ENCODE data around the gene DCXR.
A peak's percentile ranks its signal among the peaks of the same experiment; 100 is the strongest.
"Not testable (repeated sequence)": the region's sequence is repeated elsewhere in the genome, so short reads cannot be mapped to it uniquely, and the experiment has no call there.

DCXR gene

DNA sequence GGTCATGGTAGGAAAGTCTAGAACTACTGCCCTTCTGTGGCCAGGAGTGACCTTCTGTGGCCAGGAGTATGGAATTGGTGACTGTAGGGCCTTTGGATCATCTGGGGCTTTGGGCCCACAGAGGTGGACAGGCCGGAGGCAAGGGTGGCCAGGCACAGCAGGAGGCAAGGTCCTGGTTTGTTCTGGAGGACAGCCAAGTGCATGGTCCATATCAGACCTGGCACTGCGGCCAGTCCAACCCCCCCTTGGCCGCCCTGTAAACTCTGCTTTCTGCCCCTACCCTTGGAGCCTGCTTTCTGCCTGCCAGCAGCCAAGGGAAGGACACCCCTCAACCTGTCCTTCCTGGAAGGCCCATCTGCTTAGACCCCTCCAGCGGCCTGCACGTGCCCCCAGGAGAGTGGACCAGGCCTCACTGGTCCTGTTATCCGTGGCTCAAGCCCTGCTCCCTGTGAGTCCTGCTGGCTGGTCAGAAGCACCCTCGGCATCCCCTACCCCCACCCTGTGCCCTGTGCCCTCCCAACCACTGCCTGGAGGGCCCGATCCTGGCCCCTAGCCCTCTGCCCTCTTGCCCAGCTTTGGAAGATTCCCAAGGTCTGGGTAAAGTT is 2.3 kb upstream of the DCXR start:
- DNase-seq (ENCODE audit: low spot score): no peak

DNA sequence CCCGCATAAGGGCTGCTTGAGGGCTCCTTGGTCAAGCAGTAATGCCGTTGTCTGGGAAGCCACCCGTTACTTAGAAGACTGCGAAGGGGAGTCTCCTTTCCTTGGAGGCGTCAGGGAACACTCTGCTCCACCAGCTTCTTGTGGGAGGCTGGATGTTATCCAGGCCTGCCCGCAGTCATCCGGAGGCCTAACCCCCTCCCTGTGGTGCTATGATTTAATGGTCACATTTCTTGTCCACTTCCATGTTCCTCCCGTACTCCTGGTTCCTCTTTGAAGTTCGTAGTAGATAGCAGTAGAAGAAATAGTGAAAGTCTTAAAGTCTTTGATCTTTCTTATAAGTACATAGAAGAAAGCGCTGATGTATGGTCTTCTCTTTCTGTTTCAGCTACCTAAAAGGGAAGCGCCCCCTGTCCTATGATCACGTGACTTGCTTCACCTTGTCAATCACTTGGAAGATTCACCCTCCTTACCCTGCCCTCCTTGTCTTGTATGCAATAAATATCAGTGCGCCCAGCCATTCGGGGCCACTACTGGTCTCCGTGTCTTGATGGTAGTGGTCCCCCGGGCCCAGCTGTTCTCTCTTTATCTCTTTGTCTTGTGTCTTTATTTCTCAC is 1.4 kb upstream of the DCXR start:
- DNase-seq (ENCODE audit: low spot score): not testable (repeated sequence)

DNA sequence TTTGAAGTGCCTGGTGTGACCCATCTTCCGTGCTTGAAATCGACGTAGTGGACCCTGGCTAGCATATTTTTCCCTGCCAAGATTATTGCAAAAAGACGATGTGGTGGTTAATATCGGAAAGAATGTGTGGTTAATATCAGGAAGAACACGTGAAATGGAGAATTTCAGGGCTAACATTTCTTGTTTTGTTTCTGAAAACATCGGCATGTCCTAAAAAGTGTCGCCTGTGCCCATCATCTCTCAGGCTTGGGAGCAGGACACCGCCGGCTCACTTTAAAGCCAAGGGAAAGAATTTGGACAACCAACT is 345 bp upstream of the DCXR start:
- DNase-seq (ENCODE audit: low spot score): no peak

DNA sequence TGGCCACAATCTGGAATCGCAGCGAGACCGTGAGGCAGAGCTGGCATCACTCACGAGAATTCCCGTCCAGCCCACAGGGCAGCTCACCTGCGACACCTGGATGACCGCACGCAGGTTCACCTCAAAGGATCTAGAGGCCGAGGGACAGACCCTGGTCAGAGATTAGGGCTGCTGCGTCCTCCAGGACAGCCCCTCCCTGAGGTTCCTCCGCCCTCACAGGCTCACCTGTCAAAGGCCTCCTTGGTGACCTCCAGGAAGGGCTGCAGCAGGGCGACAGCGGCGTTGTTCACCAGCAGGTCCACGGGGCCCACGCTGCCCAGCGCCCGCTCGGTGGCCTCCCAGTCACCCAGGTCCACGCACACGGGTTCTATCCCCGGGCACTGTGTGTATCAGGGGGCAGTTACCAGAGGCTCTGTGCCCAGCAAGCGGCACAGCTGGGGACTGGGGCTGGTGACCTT is 834 bp downstream of the DCXR start:
- DNase-seq (ENCODE audit: low spot score): no peak

DNA sequence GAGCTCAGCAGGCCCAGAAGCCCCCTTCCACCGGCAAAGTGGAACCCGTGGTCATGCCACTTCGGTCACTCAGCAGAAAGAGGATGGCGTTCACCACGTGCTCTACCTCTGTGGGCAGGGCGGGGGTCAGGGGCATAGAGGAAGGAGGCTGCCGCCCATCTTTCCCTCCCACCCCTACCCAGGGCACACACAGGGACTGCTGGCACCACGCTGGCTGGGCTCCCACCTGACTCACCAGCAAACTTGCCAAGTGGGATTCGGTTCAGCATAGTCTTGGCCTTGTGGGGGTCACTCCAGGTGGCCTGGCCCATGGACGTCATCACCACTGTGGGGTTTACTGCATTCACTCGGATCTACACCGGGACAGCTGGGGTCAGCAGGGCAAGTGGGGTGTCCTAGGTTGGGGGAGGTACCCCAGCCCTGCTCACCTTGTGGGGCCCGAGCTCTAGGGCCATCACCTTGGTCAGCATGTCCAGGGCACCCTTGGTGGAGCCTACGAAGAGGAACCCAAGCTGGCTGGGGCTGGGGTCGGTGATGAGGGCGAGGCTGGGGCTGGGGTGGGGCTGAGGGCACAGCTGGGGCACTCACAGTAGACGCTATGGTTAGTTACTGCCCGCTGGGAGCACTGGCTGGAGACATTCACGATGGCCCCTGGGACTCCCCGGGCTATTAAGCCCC is 1.4 kb downstream of the DCXR start:
- no peak for DNase-seq (ENCODE audit: low spot score)

DNA sequence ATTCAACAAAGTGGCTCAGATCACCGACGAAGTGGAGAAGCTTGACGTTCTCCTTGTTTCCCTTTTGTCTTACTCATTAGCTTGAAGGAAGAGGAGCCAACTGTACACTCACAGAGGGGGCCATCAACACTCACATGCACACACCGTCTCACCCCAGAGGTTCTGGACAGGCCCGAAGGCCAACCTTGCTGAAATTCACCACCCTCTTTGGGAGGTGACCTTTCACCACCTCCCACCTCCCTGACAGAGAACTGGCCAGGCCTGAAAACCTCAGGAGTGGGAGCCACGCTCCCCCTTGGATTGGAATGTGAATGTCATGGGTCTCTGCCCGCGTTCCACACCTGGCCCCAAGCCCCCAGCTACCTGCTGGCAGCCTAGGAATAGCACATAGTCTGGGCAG is 2.0 kb downstream of the DCXR start:
- DNase-seq (ENCODE audit: low spot score): no peak

DNA sequence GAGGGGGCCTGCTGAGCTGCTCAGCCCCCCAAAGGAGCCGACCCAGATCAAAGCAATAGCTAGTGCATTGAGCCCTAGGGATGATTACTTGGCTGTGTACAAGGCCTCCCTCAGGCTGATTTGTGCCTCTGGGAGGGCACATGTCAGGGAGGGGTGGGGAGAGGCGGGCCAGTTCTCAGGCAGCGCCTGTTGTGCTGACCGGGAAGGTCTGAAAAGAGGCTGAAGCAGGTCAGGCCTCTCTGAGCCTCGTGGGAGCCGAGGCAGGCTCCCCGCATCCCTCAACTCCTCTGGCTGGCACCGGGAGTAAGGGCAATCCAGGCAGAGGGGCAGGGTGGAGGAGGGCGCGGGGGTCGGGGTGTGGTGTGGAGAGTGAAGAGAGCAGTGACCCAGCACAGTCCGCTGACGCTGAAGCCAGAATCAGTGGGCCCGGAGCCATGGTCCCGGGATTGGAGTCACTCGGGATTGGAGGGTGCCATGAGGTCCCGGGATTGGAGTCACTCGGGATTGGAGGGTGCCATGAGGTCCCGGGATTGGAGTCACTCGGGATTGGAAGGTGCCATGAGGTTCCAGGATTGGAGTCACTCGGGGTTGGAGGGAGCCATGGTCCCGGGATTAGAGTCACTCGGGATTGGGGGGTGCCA is 3.0 kb downstream of the DCXR start:
- no peak for DNase-seq (ENCODE audit: low spot score)

DNA sequence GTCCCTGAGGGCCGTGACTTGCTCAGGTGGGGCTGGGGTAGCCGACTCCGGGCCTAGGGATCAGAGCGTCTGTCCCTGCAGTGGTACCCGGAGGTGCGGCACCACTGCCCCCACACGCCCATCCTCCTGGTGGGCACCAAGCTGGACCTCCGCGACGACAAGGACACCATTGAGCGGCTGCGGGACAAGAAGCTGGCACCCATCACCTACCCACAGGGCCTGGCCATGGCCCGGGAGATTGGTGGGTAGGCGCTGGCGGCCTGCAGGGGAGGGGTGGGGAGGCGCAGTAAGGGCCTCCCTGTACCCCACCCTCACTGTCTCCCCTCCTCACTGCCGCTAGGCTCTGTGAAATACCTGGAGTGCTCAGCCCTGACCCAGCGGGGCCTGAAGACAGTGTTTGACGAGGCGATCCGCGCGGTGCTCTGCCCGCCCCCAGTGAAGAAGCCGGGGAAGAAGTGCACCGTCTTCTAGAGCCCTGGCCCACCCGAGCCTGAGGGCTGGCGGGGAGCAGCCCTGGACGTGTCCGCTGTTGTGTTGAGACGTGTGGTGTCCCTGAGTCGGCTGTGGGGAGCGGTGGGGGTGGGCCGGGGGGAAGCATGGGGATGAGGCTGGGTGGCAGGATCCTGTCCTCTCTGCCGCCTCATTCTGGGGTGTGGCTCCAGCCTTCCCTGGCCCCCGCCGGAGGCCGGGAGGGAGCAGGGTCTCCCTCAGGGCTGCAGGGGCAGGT is 4.0 kb downstream of the DCXR start:
- DNase-seq (ENCODE audit: low spot score): no peak

DNA sequence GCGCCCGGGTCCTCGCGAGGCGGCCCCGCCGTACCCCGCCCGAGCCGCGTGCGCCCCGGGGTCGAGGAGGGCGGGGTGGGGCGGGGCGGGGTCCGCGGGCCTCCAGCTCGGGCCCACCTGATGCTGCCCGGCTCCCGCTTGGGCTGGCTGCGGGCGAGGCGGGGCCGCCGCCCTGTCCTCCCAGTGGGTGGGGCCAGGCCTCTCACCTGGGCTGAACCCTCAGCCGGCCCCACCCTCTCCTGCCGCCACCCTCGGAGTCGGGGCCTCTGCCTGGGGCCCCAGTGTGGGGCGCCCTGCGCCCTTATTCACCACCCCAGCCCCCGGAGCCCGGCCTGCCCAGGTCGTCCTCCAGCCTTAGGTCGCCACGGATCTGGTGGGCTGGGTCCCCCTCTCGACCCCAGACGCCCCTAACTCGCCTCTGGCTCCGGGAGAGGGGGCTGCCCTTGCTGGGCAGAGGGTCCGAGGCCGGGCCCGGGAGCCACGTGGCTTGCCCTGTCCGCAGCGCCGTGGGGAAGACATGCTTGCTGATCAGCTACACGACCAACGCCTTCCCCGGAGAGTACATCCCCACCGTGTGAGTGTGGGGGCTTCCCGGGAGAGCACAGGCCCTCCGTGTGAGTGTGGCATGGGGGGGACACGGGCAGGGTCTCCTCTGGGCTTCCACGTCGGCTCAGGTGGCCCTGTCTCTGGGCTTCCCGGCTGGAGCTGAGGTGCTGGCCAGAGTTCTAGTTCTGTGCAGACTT is 5.4 kb downstream of the DCXR start:
- DNase-seq (ENCODE audit: low spot score): no peak

DNA sequence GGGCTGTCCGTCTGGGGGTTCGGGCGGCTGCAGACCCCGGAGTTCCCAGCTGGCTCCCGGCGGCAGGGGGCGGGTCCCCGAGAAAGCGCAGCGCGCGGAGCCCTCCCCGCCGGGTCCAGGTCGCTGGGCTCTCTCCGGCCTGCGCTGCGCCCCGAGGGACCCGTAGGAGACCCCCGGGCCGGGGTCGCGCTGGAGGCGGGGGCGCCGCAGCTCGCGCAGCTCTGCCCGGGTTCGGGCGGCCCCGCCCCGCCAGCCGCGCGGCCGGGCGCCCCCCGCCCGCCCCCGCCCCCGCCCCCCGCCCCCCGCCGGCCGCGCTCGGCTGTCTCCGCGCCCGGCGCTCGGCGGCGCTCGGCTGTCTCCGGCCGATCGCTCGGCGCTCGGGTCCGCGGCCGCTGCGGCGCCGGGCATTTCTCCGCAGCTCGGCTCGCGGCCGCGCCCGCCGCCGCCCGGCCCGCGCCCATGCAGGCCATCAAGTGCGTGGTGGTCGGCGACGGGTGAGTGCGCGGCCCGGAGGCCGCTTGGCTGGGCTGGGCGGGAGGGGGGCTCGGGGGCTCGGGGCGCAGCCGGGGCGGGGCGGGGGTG is 6.1 kb downstream of the DCXR start, which contains the start of gene RAC3:
RAC3 (plus strand) TSS at position 376 of the 582 bp plus-strand sequence; CDS start at position 460, 84 bp downstream.
- DNase-seq (ENCODE audit: low spot score): no peak

DNA sequence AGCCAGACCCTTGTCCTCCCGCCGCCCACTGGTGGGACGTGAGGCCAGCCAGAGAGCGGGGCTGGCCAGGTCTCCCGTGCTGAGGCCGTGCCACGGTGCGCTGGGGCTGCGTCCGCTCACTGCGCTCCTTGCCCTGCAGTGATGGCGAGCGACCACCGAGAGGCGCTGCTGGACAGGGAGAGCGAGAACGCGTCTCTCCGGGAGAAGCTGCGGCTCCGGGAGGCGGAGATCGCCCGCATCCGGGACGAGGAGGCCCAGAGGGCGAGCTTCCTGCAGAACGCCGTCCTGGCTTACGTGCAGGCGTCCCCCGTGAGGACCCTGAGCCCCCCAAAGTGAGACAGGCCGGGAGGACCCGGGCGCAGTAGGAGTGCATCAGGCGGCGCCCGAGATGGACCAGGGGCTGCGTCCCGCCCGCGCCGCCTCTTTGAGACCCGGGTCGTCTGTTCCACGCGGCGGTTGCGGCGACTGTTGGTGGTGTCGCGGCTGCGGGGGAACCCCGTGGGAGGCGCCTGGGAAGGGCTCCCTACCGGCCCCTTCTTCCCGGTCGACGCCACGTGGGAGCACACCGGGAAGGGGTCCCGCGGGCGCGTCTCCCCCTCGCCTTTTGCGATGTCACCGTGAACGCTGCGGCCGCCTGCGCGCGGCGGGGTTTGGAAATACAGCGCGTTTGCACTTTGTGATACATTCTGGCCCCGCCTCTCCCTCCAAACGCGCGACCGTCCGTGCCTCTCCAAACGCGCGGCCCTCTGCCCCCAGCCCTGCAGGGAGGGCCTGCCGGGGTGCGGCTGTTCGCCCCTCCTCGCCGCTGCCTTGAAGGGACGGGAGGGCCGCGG is 6.8 kb downstream of the DCXR start:
- DNase-seq (ENCODE audit: low spot score): peak; percentile 88

DNA sequence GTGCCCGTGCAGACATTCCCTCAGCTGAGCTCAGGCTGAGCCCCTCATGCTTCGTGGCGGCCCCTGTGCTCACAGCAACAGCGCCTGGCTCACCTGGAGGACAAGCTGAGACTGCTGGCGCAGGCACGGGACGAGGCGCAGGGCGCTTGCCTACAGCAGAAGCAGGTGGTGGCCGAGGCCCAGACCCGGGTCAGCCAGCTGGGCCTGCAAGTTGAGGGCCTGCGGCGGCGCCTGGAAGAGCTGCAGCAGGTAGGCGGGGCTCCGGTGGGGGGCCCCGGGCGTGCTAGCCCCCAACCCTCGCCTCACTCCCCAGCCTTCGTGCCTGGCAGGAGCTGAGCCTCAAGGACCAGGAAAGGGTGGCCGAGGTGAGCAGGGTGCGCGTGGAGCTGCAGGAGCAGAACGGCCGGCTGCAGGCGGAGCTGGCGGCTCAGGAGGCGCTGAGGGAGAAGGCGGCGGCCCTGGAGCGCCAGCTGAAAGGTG is 7.5 kb downstream of the DCXR start:
- no peak for DNase-seq (ENCODE audit: low spot score)

DNA sequence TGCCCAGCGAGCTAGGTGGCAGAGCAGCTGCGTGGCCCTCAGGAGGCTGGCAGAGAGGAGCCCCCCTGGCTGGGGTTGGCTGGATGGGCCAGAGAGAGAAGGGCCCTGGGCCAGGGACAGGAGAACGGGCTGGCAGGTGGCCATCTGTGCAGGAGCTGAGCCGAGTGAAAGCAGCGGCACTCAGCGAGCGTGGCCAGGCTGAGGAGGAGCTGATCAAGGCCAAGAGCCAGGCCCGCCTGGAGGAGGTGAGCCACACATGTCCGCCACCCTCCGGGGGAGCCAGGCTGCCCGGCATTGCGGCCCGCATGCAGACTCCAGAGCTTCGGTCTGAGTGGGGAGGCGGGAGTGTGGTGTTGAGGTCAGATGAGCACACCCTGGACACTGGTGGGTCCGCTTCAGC is 8.1 kb downstream of the DCXR start:
- DNase-seq (ENCODE audit: low spot score): no peak

DNA sequence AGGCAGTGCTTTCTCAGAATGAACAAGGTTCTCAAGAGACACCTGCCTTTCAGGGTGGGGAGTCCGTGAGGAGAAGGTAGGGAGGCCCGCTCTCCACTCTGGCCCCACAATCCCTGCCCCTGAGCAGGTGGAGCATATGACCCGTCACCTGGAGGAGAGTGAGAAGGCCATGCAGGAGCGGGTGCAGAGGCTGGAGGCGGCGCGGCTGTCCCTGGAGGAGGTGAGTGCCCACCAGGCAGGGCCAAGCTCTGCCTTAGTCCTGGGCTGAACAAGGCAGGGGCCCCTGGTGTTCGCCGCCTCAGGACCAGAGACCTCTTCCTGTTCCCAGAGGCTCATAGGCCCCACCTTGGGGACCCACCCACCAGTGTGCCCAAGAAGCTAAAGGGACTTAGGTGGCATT is 8.5 kb downstream of the DCXR start:
- DNase-seq (ENCODE audit: low spot score): no peak

DNA sequence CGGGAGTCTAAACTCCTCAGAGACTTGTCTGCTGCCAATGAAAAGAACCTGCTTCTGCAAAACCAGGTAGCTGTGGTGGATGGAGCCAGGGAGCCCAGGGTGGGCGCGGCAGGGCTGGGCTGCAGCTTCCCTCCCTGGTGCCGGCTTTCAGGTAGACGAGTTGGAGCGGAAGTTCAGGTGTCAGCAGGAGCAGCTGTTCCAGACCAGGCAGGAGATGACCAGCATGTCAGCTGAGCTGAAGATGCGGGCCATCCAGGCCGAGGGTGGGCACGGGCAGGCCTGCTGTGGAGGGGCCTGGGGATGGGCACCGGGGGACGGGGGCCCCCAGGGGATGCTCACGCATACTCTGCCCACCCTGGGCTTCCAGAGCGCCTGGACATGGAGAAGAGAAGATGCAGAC is 9.3 kb downstream of the DCXR start:
- DNase-seq (ENCODE audit: low spot score): no peak

DNA sequence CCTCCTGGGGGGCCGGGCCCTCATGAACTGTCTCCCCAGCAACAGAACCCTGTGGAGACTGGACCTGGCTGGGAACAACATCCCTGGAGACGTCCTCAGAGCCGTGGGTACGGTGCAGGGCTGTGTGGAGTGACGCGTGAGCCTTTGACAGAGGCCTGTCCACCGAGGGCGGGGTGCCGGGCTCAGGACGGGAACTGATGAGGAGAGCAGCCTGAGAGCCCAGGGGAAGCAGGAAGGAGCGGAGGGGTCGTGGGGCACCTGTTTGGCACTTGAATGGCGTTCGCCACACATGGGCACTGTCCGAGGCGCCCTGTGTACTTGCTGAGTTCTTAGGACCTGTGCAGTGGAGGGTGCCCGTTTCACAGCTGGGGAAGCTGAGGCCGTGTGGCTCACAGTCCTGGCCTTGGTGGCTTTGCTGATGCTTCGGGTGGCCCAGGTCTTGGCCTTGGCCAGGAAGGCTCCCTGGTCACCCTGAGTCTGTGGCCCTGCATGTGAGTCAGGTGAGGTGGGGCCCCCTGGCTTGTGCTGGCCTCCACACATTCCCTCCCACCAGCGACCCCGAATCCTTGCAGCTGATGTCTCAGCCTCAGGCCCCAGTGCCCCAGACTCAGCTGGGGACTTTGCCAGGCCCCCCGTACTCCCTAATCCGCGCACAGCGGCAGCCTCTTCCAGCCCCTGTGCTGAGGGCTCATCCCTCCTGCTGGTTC is 11.9 kb downstream of the DCXR start:
- DNase-seq (ENCODE audit: low spot score): no peak

DNA sequence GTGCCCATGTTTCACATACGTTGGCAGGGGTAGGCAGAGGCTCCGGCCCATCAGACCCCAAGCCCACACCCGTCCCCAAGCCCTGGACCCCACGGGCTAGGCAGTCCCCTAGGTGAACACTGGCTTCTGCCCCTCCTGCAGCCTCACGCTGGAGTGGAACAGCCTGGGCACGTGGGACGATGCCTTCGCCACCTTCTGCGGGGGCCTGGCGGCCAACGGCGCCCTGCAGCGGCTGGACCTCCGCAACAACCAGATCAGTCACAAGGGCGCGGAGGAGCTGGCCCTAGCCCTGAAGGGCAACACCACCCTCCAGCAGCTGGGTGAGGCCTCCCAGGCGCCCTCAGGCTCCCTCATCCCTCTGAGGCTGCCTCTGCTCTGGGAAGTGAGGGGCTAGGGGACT is 12.6 kb downstream of the DCXR start:
- DNase-seq (ENCODE audit: low spot score): no peak

DNA sequence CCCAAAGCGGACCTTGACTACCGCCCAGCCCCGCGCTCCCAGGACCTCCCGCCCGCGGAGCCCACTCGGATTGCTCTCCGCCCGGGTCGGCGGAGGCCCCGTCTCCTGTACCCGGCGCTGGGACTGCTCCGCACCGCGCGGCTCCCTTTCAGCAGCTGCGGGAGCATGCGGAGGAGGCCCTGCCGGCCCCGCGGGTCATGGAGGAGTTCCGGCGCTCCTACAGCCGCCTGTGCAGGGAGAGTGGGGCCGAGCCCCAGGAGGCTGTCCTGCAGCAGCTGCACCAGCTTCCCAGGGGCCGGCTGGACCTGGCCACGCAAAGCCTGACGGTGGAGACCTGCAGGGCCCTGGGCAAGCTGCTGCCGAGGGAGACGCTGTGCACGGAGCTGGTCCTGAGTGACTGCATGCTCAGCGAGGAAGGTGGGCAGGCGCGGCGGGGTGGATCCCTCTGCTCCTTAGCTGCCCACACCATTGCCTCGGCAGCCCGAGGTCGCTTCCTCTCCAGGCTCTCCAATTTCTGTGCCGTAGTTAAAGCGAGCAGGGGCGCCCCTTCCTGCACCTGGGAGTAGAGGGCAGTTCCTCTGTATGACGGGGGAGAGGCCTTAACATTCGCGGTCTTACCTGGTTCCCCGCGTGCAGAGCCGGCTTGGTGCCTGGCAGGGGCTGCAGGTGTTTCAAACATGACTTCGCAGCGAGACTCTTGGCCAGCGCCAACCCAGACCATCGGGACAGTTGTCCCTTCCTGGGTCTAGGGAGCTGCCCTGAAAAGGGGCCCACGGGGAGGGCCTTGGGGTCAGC is 13.9 kb downstream of the DCXR start:
- DNase-seq (ENCODE audit: low spot score): no peak

DNA sequence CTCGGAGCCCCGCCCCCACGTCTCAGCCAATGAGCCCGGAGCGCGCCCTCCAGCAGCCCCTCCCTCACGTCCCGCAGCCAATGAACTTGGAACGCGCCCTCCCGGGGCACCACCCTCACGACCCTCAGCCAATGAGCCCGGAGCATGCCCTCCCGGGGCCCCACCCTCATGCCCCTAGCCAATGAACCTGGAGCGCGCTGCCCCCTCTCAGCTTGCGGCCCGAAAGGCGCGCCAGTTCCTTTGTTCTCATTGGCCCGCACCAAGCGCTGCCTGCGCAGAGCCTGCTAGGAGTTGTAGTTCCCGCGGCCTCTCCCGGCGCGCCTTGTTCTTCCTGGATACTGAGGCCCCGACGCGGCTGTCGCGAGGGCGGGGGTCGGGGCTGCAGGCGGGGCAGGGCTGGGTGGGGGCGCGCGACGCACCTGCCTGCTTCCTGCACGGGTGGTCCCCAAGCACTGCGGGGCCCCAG is 14.5 kb downstream of the DCXR start, which contains the start of gene LRRC45:
LRRC45 (plus strand) TSS at position 325 of the 466 bp plus-strand sequence. CDS start 339 bp downstream, outside the sequence.
- peak; percentile 99 for DNase-seq (ENCODE audit: low spot score)
